Gastrocnemius medialis (tissue), 4 donors: Measurements from ENCODE around the gene POFUT1. TPM values are rescaled to one million over a fixed set of nuclear protein-coding genes. Genes with fewer than 3 reads are reported as not detected.

Source experiments
- ATAC-seq, 2 donors: fragments of 150-250 bp; one replicate each; pipeline ENCODE4 v1.9.1; 2016
- DNase-seq, 2 donors: peaks; one replicate each; pipeline ENCODE4 v3.0.0-alpha.2; 2019
- H3K27ac ChIP-seq, 4 donors: fragments of 200-600 bp; sonication (generic); 1 replicate in 1 of 4; 2 replicates in 3 of 4; pipeline ENCODE4 v1.5.1; 2016 to 2018; ENCODE audit warnings: mild to moderate bottlenecking in 2 of 4, moderate library complexity in 1 of 4
- H3K27me3 ChIP-seq, 3 donors: fragments of 200-600 bp; sonication (generic) in 2 of 3; 1 replicate in 1 of 3; 2 replicates in 2 of 3; pipeline versions ENCODE4 v1.5.1 to v1.6.0; 2016 to 2019; ENCODE audit warnings: mild to moderate bottlenecking in 1 of 3, moderate library complexity in 1 of 3
- H3K36me3 ChIP-seq, 2 donors: fragments of 200-600 bp; sonication (generic) in 1 of 2; one replicate each; pipeline ENCODE4 v1.5.1; 2017 to 2018
- H3K4me1 ChIP-seq, 2 donors: fragments of 200-600 bp; sonication (generic) in 1 of 2; one replicate each; pipeline ENCODE4 v1.5.1; 2016 to 2017; ENCODE audit warnings: mild to moderate bottlenecking in 2 of 2
- H3K4me3 ChIP-seq, 4 donors: fragments of 200-600 bp; sonication (generic) in 3 of 4; 1 replicate in 1 of 4; 2 replicates in 3 of 4; pipeline ENCODE4 v1.5.1; 2016 to 2019; ENCODE audit warnings: mild to moderate bottlenecking in 2 of 4
- H3K9me3 ChIP-seq, 3 donors: fragments of 200-600 bp; sonication (generic) in 2 of 3; 1 replicate in 1 of 3; 2 replicates in 2 of 3; pipeline ENCODE4 v1.5.1; 2016 to 2019
- CTCF ChIP-seq, 5 experiments: fragments of 450-650 bp in 3 of 5; fragments of 200-600 bp in 2 of 5; sonication (generic) in 2 of 5; IDR thresholded peaks in 4 of 5; conservative IDR thresholded peaks in 1 of 5; 1 replicate in 4 of 5; 2 replicates in 1 of 5; pipeline ENCODE4 v1.5.1; 2016 to 2019; ENCODE audit warnings: antibody characterized with exemption in 5 of 5, mild to moderate bottlenecking in 3 of 5, moderate library complexity in 3 of 5
- POLR2A ChIP-seq, 2 donors: fragments of 450-650 bp; IDR thresholded peaks; one replicate each; pipeline ENCODE4 v1.6.1; 2017; ENCODE audit warnings: antibody characterized with exemption in 2 of 2, mild to moderate bottlenecking in 2 of 2, moderate library complexity in 2 of 2
- in situ Hi-C, 4 donors: fragments of 200-750 bp; cut with MboI; loops; one replicate each; pipeline versions ENCODE4 v1.15.0 to v1.8.0; 2017; ENCODE audit warnings: low sequenced_read_pairs in 4 of 4
- intact Hi-C: fragments of 100-400 bp; cut with DNase I; formaldehyde crosslinking; loops from one replicate; pipeline ENCODE4 v1.15.1; 2023; ENCODE audit warnings: low total_unique reads
- total RNA-seq, 4 donors: library from RNA; depleted of rRNA; stranded (reverse); fragments of >200 nt; gene quantifications; one replicate each; pipeline versions ENCODE4 v1.1.0 to v1.2.3, GENCODE V29; 2016

POFUT1 gene
- total RNA-seq, 4 donors from 2014 or later, result 15.3 to 20.7 (median 18.4) TPM

GRCh38 chr20:32231245-32231644 is 23.6 kb downstream of the POFUT1 start:
- DNase-seq (no peak), ATAC-seq (no peak)
- in situ Hi-C loops (no loop called here), intact Hi-C loops (no loop called here)
- peaks cover 13 to 18% of the 10 kb centered on the region in 2 donors for H3K4me1 ChIP-seq
- no peaks in the 10 kb centered on the region for H3K9me3 ChIP-seq
- H3K27ac ChIP-seq, result no peak overlapping the region
- H3K36me3 ChIP-seq, result peaks cover 0 to 69% of the 10 kb centered on the region in 2 donors
- no peaks in the 10 kb centered on the region for H3K27me3 ChIP-seq
- no peak overlapping the region for H3K4me3 ChIP-seq
- TF ChIP-seq CTCF (IDR thresholded peaks at IDR 0.05 in 4 of 5, conservative IDR thresholded peaks at IDR 0.05 in 1 of 5), result no peak
- no peak for TF ChIP-seq POLR2A (IDR thresholded peaks at IDR 0.05)

- peaks cover 10 to 17% of the 10 kb centered on the region in 2 donors for H3K4me1 ChIP-seq
- H3K36me3 ChIP-seq, result peaks cover 0 to 68% of the 10 kb centered on the region in 2 donors
- in situ Hi-C loops, result no loop called here
- no peak overlapping the region for H3K27ac ChIP-seq
- H3K4me3 ChIP-seq, result no peak overlapping the region
- intact Hi-C loops, result no loop called here
- DNase-seq, result no peak
- ATAC-seq, result no peak
- no peak for TF ChIP-seq CTCF (IDR thresholded peaks at IDR 0.05 in 4 of 5, conservative IDR thresholded peaks at IDR 0.05 in 1 of 5)
- no peak for TF ChIP-seq POLR2A (IDR thresholded peaks at IDR 0.05)
- H3K9me3 ChIP-seq, result no peaks in the 10 kb centered on the region
- H3K27me3 ChIP-seq, result no peaks in the 10 kb centered on the region
Observed at GRCh38 chr20:32231847-32232246, 24.2 kb downstream of the POFUT1 start.

GRCh38 chr20:32232326-32232886 is 24.7 kb downstream of the POFUT1 start:
- Histone ChIP-seq H3K4me3 (no peak overlapping the region), H3K36me3 (peaks cover 0 to 72% of the 10 kb centered on the region in 2 donors)

GRCh38 chr20:32233286-32233685 is 25.6 kb downstream of the POFUT1 start:
- peaks cover 0 to 2% of the 10 kb centered on the region in 2 donors for H3K4me1 ChIP-seq
- H3K9me3 ChIP-seq, result no peaks in the 10 kb centered on the region
- no peak overlapping the region for H3K27ac ChIP-seq
- H3K27me3 ChIP-seq, result no peaks in the 10 kb centered on the region
- TF ChIP-seq CTCF (IDR thresholded peaks at IDR 0.05 in 4 of 5, conservative IDR thresholded peaks at IDR 0.05 in 1 of 5) (no peak), POLR2A (IDR thresholded peaks at IDR 0.05) (no peak)
- DNase-seq, result no peak
- H3K4me3 ChIP-seq, result no peak overlapping the region
- intact Hi-C loops (no loop called here), in situ Hi-C loops (no loop called here)
- H3K36me3 ChIP-seq, result peaks cover 0 to 69% of the 10 kb centered on the region in 2 donors
- no peak for ATAC-seq

More at GRCh38 chr20:32232326-32232886, 24.7 kb downstream of the POFUT1 start:
- H3K27me3 ChIP-seq, result no peaks in the 10 kb centered on the region
- no peak overlapping the region for H3K27ac ChIP-seq
- H3K9me3 ChIP-seq, result no peaks in the 10 kb centered on the region
- H3K4me1 ChIP-seq, result peaks cover 4 to 11% of the 10 kb centered on the region in 2 donors
- ATAC-seq, result no peak
- TF ChIP-seq CTCF (IDR thresholded peaks at IDR 0.05 in 4 of 5, conservative IDR thresholded peaks at IDR 0.05 in 1 of 5) (no peak), POLR2A (IDR thresholded peaks at IDR 0.05) (no peak)
- intact Hi-C loops (no loop called here), in situ Hi-C loops (no loop called here)
- no peak for DNase-seq
